Embryonic facial prominence (tissue), 1 donor: ENCODE measurements around the gene PRM2.
"Not testable (repeated sequence)": the region's sequence is repeated elsewhere in the genome, so short reads cannot be mapped to it uniquely, and the experiment has no call there.

ENCODE experiments used
- DNase-seq: peaks from one replicate; pipeline ENCODE4 v3.0.0-alpha.2; 2016; ENCODE audit errors: extremely low spot score

PRM2 gene

DNA sequence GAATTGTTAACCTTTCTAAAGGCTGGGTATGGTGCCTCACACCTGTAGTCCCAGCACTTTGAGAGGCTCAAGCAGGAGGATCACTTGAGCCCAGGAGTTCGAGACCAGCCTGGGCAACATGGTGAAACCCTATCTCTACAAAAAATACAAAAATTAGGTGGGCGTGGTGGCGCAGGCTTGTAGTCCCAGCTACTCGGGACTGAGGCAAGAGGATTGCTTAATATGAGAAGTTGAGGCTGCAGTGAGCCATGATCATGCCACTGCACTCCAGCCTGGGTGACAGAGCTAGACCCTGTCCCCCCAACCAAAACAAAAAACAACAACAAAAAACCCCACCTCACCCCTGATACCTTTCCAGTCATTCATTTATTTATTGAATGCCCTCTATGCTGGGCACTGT, 13.4 kb upstream of the PRM2 start:
- DNase-seq = not testable (repeated sequence)

DNA sequence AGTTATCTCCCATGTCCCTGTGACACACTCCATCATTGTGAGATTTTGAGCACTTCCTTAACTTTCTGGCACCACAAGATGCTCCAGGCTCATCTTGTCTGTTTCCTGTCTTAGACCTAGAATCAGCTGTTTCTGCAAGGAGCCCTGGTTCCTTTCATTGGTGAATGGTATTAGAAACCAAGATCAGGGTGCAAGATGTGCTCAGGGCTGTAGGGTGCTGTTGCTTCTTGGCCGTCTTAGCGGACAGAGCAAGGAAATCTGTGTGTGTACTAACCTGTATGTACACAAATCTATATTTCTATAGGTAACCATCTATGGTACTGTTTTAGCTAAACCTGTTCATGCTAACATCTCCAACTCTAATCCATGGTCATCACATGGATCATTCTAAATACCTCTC, 12.9 kb upstream of the PRM2 start:
- DNase-seq = no peak

DNA sequence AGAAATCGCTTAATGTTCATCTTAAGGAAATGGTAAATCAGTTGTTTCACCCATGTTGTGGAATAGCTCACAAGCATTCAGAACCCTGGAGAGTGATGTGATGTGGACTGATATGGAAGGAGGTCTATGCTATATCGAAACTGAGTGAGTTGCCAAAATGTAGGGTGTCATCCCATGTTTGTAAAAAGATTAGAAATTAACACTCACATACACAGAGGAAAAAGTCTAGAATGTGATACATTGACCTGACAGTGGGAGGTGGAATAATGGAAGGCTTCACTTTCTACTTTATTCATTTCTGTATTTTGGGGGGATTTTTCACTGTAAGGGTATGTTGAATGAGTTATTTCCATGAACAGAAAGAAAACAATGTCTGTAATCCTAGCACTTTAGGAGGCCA, 9.6 kb upstream of the PRM2 start:
- no peak for DNase-seq

DNA sequence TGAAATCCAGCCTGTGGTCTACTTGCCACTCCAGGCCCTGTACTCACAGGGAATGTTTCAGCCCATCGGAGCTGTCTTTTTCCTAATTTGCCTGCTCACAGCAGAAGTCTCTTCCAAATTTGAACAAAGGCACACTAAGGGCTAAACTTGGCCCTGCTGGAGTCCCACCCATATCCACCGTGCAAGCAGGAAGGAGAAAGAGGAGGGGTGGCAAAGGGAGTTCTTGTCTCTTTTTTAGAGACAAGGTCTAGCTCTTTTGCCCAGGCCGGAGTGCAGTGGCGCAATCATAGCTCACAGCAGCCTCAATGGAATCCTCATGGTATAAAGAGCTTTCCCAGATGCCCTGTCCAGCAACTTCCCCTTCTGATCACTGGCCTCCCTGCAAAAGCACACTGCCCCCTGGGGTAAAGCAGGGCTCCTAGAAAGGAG, 7.6 kb upstream of the PRM2 start:
- no peak for DNase-seq

DNA sequence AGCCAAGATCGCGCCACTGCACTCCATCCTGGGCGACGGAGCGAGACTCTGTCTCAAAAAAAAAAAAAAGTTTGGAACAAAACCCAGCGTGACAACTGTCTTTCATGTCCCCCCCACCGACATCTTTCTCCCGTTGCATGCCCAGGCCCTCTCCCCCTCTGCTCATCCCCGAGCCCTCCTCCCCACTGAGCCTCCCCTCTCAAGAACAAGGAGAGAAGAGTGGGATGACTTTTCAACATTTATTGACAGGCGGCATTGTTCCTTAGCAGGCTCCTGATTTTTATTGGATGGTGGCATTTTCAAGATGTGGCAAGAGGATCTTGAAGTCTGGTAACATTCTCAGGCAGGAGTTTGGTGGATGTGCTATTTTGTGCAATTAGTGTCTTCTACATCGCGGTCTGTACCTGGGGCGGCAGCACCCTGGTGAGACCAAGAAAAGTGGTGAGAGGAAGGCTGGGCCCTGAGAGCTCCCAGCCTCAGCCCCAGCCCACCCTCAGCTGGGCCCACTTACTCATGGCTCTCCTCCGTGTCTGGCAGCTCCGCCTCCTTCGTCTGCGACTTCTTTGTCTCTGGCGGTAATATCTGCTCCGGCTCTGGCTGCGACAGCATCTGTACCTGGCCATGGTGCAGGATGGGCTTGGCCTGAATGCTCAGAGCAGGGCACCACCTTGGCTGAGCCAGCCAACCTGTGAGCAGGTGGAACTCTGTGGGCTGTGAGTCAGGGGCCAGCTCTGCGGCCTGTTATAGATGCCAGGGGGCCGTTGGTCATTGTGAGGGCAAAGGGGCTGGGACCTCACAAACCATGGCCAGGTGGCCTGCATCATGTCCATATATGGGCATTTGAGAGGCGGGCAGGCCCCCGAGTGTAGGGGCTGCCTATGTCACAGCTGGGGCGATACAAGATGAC, 4.6 kb upstream of the PRM2 start, which contains the start of gene PRM1:
Gene PRM1 (minus strand): TSS at position 715 of the 907 bp plus-strand sequence. CDS start 92 bp downstream, at position 623.
- no peak for DNase-seq

DNA sequence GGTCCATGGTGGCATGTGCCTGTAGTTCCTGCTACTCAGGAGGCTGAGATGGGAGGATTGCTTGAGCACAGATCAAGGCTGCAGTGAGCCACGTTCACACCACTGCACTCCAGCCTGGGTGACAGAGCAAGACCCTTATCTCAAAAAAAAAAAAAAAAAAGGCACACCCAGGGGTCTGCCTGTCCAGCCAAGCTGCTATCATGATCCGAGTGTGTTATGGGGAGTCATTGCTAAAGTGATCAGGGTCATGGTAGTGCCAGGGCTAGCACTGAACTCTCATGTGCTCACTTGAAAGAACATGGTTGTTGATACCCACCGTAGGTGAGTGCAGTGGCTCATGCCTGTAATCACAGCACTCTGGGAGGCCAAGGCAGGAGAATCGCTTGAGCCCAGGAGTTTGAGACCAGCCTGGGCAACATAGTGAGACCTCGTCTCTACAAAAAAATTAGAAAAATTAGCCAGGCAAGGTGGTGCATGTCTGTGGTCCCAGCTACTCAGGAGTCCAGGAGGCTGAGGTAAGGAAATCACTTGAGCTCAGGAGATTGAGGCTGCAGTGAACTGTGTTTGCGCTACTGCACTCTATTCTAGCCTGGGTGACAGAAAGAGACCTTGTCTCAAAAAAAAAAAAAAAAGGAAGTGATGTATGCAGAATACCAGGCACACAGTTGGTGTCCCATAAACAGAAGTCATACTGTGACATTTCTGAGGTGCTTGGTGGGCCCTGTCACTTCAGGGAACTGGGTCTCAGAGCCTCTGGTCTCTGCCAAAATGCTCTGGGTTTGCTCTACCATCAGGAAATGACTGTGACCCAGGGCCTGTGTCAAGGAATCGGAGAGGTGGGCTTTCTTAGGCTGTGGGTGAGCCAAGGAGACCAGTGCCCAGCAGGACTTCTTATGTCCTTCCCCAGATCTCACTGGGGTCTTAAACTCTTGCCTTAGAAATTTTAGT, 2.7 kb upstream of the PRM2 start:
- DNase-seq = no peak

DNA sequence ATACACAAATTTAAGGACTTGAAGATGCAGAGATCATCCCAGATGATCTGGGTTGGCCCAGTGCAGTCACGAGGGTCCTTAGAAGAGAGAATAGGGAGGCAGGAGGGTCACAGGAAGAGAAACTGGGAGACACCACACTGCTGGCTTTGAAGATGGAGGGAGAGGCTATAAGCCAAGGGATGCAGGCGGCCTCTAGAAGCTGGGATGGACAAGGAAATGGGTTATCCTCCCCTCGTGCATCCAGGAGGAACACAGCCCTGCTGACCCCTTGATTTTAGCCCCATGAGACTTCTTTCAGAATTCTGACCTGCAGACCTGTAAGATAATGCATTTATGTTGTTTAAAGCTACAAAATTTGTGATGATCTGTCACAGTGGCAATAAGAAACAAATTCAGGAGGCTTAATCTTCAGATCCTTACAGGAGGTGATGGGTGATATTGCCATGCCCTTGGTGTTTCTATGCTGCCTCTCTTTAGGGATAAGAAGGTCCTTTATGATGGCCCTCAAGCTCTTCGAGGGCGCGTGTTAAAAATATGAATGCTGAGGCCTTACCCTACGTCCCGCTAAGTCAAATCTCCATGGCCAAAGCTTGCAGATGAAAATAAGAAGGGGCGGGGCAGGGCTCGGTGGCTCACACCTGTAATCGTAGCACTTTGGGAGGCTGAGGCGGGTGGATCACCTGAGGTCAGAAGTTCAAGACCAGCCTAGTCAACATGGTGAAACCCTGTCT, 1.5 kb upstream of the PRM2 start:
- no peak for DNase-seq

DNA sequence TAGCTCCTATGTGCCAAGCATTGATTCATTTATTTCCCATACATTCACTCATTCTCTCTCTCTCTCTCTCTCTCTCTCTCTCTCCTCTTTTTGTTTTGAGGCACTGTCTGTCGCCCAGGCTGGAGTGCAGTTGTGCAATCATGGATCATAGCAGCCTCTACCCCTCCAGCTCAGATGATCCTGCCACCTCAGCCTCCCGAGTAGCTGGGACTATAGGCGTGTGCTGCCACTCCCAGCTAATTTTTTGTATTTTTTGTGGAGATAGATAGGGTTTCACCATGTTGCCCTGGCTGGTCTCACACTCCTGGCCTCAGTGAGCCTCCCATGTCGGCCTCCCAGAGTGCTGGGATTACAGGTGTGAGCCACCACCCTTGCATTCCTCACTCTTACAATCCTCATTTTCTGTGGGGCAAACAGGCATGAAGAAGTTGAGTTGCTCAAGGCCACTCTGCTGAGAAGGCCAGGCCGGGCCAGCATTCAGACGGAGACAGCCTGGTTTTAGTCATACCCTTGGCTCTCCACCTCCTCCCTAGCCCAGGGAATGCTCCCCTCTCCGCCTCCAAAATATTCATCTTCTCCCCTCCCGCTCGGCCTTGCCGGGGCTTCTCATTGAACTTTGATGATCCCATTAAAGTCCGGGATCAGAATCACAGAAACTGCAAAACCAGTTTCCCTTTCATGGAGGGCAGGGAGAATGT, 765 bp upstream of the PRM2 start:
- no peak for DNase-seq

DNA sequence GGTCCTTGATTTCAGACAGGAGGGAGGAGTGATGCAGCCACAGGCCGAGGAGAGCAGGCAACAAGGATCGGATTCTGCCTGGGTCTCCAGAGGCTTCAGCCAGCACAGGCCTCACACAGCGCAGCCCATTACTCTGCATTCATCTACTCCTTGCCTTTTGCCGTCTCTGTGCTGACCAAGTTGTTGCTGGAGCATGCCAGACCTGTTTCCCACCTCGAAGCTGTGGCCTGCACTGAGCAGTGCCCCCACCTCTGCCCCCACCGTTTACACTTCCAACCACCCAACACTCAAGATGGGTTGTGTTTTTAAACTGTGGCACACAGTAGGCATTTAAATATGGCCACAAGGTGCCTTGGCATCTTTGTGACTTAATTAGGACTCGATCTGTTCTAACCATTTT, 1.3 kb downstream of the PRM2 start:
- DNase-seq = no peak

DNA sequence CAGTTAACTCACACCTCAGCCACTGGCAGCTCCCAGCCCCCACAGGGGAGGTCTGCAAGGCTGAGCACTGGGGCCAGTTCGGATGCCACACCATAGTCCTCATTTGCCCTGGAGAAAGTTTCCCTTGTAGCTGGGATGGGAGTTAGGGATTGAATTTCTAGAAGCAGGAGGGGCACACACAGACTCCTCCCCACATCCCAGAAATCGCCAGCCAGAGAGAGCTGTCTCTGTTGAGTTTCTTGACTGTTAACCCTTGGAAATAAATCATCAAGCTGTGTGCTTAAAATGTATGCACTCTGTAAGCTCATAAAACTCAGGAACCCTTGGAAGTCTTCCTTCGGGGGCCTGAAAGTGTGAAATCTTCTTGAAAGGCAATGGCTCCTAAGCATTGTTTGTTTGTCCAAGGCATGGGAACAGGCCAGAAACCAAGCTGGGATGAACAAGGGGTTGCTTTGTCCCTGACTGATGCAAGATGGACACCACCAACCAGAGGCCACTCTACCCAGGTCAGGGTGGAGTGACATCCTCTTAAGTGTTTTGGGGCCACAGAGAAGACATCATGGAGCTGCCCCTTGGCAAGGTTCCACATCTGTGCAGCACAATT, 2.5 kb downstream of the PRM2 start:
- no peak for DNase-seq

DNA sequence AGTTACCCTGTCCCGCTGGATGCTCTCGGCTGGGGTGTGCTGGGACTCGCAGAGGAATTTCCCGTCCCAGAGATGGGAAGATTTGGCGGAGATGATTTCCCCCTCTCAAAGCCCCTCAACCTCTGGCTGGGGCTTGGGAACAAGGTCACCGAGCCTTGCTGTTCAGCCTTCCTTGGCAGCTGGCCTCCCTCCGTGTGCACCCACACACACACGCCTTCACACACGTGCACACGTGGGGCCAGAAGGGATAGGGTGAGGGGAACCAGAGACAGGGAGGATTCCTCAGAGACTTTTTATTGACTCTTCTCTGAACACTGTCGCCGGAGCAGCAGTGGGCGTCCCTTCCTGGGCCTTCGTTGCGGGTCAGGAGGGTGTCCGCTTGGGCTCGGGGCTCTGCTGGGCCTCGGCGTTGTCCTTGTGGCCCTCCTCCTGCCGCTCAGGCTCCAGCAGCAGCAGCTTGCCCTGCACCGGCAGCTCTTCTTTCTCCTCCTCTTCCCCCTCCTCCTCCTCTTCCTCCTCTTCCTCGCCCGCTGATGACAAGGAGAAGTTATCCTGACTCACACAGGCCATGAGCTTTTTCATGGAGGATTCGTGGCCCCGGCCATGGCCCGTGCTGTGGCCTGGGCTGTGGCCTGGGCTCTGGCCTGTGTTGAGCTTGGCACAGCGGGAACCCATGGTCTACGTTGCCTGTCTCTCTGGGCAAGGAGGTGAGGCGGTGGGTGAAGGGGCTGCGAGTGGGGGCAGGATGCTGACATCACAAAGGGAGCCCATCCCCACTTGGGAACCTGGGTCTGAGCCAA, 3.2 kb downstream of the PRM2 start, which contains the start of gene PRM3:
Gene PRM3 (minus strand): TSS at position 709 of the 800 bp plus-strand sequence. CDS start 34 bp downstream, at position 675.
- DNase-seq = no peak

DNA sequence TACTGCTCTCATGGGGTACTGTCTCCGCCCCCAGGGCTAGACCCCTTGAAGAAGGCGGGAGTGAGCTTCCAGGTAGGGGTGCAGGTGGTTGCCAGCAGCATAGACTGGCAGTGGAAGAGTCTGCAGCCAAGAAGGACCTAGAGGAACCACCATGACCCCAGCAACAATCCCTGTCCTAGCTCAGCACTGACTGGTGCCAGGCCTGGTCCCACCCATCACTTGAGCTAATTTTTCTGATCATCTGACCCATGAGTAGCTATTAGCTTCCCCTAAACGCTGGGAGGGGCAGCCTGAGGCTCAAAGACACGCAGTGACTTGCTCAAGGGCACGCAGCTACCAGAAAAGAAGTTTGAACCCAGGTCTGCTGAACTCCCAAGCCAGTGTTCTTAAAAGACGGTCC, 3.8 kb downstream of the PRM2 start:
- DNase-seq = no peak

DNA sequence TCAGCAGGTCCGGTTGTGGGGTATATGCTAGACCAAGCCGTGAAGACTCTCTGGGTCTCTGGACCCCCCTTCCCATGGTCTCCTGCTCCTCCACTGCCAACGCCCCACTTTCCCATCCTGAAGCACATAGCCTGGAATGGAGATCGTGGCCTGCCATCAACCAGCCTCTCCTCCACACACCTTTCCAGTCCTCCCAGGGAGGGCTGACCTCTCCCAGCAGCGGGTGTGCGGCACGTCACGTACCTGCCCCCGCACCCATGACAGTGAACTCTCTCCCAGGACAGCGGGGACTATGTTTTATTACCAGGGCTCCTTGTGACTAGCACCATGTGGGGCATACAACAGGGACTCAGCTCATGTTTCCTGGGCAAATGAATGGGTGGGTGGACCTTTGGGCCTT, 4.7 kb downstream of the PRM2 start:
- no peak for DNase-seq

DNA sequence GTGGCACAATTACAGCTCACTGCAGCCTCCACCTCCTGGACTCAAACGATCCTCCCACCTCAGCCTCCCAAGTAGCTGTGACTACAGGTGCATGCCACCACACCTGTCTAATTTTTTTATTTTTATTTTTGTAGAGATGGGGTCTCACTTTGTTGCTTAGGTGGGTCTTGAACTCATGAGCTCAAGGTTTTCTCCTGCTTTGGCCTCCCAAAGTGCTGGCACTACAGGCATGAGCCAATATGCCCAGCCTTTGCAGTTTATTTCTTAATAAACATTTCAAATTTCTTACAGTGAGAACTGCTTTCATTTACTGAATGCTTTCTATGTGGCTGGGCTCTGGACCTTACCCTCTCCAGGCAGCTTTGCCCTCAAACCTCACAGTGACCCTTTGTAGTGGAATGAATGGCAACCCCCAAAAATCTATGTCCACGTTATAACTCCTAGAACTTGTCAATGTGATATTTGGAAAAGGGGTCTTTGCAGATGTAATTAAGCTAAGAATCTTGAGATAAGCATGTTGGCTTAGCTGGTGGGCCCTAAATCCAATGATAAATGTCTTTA, 5.6 kb downstream of the PRM2 start:
- no peak for DNase-seq

DNA sequence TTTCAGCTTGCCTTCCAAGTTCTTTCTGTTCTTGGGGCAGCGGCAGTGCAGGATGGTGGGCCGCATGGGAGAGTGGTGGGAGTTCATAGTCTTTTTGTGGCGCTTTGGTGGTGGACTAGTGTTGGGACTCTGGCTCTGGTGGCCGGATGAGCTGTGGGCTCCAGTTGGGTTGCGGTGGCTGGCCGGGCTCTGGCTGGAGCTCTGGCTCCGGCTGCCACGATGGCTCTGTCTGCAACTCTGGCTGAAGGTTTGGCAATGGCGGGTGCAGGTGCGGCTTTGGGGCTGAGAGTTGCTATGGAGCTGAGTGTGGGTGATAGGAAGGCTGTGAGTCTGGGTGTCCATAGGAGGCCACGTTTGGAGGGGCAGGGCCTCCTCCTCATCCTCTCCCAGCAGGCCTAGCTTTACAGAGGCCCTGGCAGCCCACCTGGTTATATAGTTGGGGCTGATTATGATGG, 7.3 kb downstream of the PRM2 start, which contains the start of gene TNP2:
Gene TNP2 (minus strand): TSS at position 405 of the 455 bp plus-strand sequence. CDS start 63 bp downstream, at position 342.
- DNase-seq = no peak

DNA sequence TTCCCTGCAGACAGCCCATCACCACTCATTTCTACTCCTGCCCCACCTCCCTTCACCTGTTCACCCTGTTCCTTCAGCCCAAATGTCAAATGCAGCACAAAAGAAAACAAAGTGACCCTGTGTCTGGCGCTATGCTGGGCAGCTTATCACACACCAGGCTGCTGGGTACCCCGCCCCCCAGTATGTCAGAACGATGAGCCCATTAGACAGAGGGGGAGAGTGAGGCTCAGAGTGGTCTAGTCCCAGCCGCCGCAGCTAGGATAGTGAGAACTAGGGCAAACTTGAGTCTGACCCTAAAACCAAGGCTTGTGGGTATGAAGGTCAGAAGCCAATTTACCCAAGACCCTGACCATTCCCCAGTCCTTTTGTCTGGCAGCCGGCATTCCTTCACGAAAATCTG, 11.2 kb downstream of the PRM2 start:
- DNase-seq = no peak

DNA sequence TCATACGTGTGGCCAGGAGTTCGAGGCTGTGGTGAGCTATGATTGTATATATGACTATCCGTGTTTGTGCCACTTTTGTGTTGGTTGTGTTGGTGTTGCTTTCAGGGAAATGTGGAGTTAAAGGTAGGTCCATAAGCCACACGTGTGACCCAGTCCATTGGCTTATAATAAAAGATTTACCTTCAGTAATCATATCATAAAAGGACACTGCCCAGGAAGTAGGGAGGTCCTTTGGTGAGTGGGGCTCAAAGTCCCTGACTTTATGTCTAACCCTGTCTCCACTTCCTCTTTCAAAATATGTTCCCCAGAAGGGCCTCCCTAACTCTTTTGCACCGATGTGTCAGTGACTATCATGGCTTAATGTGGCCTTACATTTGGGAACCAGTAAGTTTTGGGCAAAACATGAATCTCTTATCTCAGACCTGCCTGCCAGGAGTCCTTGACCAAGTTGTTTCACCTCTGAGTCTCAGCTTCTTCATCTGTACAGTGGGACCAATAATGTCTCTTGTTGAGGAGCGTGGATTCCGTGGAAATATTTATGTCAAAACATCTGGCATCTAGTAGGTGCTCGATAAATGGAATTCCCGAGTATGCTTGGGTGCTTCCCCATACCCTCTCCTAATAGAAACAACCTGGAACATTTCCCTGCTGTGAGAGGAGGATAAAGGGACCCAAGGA, 12.0 kb downstream of the PRM2 start:
- DNase-seq = no peak

DNA sequence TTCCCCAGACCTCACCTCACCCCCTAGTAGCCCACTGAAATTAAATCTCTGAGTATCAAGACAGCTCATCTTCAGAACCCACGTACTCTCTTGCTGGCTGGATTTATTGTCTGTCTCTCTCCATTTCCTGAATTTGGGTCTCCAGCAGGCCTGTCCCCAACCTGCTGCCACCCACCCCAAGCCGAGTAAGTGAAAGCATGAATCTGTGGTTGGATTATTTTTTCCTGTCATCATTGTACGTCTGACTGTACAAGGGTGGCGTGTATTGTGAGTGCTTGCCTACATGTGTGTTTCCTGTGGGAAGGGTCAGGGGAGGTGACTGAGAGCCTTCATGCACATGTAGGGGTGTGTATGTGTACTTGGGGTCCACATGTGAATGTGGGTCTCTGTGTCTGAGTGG, 12.5 kb downstream of the PRM2 start:
- DNase-seq = no peak

DNA sequence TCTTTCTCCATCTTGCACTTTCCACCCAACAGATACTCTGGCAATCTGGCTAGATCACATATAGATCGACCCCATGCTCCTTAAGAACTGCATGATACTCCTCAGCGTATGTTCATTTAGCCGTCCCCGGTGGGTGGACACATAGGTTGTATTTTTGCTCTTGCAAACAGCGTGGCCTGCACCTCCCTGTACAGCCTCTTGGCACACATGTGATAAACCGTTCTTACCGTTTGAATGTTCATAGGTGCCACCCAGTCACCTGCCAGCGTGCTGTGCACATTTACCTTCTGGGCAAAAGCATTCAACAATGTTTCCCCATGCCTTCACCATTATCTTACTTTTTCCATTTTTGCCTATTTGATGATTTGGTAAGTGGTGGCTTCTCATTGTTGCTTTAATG, 13.4 kb downstream of the PRM2 start:
- no peak for DNase-seq
